GM15510 (cell line): Measurements from ENCODE around the gene ZNF467.

Source experiments
- POLR2A ChIP-seq: IDR thresholded peaks from 3 replicates; pipeline ENCODE4 v1.6.1; 2011; ENCODE audit warnings: borderline replicate concordance; ENCODE audit not compliant: insufficient read length; ENCODE audit errors: extremely low read depth

The ZNF467 gene

DNA sequence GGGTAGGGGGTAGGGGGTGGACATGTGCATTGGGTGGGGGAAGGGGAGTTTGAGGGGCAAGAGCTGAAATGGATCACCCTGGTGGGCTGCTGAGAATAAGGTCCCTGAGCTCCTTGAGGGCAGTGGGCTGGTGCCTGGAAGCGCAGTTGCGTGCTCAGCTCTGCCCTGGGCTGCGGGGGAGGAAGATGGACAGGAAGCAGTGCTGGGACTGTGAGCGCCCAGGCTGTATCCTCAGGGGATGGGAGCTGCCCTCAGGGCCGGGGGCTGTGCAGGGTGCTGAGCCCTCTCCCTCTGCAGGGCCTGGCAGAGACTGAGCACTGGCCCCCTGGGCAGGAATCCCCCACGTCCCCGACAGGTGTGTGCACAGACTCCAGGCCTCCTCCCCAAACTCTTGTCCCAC, 24.4 kb upstream of the ZNF467 start:
- TF ChIP-seq POLR2A, result no peak

DNA sequence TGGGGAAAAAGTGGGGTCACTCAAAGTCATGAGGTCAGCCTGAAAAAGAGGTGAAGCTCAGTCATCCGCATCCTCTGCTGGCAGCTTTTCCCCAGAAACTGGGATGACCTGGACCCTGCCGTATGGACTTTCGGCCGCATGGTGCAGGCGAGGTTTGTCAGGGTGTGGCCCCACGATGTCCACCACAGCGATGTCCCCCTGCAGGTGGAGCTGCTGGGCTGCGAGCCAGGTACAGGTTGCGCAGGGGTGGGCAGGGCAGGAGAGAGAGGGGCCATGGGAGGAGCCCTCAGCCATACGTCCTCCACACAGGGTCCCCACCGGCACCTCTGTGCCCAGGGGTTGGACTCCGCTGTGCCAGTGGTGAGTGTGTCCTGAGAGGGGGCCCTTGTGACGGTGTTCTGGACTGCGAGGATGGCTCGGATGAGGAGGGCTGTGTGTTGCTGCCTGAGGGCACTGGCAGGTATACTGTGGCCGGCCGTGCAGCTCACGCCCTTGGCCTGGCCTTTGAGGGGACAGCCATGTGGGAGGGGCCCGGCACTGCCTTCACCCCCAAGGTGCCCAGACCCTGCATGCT, 23.0 kb upstream of the ZNF467 start:
- no peak for TF ChIP-seq POLR2A

DNA sequence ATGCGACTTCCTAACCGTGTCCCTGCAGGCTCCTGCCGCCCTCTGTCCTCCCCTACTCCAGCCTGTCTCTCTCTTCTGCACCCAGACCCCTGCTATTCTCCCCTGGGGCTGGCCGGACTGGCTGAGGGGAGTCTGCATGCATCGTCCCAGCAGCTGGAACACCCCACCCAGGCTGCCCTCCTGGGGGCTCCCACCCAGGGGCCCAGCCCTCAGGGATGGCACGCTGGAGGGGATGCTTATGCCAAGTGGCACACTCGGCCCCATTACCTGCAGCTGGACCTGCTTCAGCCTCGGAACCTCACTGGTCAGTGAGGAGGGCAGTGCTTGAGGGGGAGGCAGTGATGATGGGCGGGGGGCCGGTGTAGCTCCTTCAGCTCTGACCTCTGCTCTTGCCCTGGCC, 21.7 kb upstream of the ZNF467 start:
- no peak for TF ChIP-seq POLR2A

DNA sequence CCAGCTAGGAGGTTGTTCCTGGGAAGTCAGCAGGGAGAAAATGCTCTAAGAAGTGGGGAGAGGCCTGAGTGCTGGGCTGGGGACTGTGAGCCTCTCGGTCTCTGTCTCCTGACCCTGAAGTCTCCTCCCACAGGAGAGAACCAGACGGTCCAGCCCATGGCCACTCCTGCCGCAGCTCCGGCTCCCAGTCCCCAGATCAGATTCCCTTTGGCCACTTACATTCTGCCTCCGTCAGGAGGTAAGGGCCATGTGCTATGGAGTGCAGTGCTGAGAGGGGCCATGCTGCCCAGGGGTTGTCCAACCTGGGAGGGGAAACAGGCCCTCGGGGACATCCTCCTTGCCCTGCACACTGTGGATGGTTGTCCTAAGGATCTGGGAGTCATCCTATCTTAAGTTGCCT, 21.3 kb upstream of the ZNF467 start:
- TF ChIP-seq POLR2A, result no peak

DNA sequence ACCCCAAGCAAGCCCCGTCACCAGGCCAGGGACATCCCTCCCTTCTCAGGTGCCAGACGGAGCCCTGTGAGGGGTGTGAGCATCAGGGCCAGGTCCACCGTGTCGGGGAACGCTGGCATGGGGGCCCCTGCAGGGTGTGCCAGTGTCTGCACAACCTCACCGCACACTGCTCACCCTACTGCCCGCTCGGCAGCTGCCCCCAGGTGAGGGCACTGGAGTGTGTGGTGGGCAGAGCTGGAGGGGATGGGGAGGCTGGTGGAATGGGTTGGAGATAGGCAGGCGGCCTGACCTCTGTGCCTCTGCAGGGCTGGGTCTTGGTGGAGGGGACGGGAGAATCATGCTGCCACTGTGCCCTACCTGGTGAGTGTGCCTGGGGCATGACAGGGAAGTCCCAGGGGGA, 19.9 kb upstream of the ZNF467 start:
- TF ChIP-seq POLR2A, result no peak

DNA sequence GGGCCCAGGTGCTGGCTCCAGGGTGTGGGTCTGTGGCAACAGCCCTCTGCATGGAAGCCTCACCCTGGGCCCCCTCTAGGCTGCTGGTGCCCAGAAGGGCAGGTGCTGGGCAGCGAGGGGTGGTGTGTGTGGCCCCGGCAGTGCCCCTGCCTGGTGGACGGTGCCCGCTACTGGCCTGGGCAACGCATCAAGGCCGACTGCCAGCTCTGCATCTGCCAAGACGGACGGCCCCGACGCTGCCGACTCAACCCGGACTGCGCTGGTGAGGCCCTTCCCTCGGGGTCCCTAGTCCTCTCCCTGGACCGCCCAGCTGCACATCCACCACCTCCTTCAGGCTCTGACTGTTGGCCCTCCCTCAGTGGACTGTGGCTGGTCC, 18.8 kb upstream of the ZNF467 start:
- no peak for TF ChIP-seq POLR2A

DNA sequence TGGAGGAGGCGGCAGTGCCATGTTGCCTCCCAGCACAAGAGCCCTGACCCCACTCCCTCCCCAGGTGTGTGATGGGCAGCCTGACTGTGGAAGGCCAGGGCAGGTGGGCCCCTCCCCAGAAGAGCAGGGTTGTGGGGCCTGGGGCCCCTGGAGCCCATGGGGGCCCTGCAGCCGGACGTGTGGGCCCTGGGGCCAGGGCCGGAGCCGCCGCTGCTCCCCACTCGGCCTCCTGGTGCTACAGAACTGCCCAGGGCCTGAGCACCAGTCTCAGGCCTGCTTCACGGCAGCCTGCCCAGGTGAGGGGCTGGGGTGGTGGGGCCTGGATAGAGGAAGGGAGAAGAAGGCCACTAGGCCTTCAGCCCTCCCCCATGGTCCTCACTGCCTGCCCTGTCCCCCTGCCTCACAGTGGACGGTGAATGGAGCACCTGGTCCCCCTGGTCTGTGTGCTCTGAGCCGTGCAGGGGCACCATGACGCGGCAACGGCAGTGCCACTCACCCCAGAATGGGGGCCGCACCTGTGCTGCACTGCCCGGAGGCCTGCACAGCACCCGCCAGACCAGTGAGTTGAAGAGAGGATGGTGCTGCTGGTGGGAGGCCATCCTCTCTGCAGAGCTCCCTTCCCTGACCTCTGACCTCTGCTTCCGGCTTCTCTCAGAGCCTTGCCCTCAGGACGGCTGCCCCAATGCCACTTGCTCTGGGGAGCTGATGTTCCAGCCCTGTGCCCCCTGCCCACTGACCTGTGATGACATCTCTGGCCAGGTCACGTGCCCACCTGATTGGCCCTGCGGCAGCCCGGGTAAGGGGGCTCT, 18.2 kb upstream of the ZNF467 start:
- TF ChIP-seq POLR2A, result no peak

DNA sequence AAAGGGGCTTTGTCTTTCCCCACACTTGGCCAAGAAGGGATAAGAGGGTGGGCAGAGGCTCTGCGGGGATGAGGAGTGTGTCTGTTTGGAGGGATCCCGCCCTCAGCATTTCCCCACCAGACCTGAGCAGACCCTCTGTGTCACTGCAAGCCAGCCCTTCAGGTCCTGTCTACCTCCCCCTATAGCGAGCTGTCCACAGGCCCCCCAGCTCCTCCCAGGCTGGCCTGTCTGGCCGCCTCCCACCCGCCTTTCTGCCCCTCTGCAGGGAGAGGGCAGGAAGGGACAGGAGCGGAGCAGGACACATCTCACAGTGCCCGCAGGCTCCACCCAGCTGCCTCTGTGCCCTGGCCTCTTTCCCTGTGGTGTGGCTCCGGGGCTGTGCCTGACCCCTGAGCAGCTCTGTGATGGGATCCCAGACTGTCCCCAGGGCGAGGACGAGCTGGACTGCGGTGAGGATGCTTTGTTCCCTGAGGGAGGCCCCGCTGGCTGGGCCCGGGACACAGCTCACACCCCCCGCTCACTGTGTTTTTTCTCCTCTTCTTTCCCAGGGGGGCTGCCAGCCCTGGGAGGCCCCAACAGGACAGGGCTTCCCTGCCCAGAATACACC, 17.5 kb upstream of the ZNF467 start:
- no peak for TF ChIP-seq POLR2A

DNA sequence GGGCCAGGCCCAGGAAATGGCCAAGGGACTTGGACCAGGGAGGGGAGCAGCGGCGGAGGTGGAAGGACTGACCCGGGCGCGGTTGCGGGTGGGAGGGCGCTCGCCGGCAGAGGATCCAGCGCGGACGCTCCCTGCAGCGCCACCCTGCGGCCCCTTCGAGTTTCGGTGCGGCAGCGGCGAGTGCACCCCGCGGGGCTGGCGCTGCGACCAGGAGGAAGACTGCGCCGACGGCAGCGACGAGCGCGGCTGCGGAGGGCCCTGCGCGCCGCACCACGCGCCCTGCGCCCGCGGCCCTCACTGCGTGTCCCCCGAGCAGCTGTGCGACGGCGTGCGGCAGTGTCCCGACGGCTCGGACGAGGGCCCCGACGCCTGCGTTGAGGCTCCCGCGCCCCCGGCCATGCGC, 16.8 kb upstream of the ZNF467 start:
- no peak for TF ChIP-seq POLR2A

DNA sequence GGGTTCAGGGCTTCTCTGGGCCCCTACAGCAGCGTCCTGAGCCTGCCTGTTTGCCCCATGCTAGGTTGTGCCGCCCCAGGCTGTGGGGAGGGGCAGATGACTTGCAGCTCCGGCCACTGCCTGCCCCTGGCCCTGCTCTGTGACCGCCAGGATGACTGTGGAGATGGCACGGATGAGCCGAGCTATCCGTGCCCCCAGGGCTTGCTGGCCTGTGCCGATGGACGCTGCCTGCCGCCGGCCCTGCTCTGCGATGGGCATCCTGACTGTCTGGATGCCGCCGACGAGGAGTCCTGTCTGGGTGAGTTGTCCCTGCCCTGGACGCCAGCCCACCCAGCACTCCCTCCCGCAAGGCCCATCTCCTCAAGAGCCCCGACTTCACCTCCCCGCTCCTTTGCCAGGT, 15.7 kb upstream of the ZNF467 start:
- TF ChIP-seq POLR2A, result no peak

DNA sequence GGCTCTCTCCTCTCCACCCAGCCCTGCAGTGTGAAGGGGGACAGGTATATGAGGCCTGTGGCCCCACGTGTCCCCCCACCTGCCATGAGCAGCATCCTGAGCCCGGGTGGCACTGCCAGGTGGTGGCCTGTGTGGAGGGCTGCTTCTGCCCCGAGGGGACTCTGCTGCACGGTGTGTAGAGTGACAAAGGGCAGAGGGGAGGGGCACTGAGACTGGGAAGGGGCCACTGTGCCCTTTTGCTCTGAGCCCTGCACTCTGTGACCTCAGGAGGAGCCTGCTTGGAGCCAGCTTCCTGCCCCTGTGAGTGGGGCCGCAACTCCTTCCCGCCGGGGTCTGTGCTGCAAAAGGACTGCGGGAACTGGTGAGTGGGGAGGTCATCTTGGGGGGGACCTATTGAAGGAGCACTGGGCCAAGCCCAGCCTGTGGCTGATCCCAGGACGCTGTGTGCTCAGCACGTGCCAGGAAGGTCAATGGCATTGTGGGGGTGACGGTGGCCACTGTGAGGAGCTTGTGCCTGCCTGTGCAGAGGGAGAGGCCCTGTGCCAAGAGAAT, 15.0 kb upstream of the ZNF467 start:
- TF ChIP-seq POLR2A, result no peak

DNA sequence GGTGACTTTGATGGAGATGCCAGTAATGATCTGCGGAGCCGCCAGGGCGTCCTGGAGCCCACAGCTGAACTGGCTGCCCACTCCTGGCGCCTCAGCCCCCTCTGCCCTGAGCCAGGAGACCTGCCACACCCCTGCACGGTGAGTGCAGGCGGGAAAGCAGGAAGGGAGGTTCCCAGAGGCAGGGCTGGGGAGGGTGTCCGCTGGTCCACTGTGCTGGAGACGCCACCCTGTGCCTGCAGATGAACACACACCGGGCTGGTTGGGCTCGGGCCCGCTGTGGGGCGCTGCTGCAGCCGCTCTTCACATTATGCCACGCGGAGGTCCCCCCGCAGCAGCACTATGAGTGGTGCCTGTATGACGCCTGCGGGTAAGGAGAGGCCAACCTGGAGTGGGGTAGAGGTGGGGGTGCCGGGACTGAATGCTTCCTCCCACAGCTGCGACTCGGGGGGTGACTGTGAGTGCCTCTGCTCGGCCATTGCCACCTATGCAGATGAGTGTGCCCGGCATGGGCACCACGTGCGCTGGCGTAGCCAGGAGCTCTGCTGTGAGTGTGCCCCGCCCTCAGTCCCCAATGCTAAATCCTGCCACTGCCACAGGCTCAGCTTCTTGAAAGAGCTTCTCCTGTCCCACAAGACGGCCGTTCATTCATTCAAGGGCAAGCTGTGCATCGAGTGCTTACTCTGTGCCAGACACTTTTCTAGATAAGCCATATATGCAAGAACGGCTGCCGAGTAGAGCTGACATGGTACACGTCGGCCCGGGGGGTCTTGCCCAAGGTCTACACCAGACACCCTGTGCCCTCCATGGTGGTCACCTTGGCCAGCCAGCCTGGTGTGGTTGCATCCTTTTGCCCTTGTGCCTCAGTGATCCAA, 14.3 kb upstream of the ZNF467 start:
- TF ChIP-seq POLR2A, result no peak

DNA sequence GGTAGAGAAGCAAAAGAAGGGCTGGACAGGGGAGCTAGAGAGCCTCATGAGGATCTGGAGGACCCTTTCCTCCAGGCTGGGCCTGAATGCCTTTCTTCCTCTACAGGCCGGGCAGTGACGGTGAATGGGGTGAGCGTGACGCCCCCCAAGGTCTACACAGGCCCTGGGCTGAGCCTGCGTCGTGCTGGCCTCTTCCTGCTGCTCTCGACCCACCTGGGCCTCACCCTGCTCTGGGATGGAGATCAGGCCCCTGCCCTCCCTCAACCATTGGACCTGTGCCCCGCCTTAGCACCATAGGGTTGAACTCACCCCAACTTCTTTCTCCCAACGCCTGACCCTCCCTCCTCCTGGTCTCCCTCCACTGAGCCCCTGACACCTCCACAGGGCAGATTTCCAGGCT, 12.6 kb upstream of the ZNF467 start:
- no peak for TF ChIP-seq POLR2A

DNA sequence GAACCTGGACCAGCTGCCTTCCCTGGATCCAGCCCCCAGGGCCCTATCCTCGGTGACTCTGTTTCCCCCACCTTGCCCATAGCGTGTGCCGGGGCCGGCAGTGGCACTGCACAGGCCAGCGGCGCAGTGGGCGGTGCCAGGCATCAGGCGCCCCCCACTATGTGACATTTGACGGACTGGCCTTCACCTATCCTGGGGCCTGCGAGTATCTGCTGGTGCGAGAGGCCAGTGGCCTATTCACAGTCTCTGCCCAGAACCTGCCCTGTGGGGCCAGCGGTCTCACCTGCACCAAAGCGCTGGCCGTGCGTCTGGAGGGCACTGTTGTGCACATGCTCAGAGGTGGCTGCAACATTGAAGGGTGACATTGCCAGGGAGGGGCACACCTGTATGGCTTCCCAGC, 12.0 kb upstream of the ZNF467 start:
- no peak for TF ChIP-seq POLR2A

DNA sequence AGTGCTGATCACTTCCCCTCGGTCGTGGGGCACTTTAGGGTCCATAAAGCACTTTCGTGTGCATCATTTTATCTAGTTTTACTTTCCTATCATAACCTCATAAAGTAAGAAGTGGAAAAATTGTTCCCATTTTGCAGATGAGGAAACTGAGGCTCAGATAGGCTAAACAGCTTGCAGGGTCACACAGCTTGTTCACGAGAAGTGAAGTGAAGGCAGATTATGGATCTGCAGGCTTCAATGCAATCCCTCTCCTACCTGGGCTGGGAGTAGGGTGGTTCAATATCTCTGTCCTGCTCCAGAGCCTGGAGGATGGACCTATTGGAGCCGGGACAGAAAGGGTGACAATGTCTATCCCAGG, 10.8 kb upstream of the ZNF467 start:
- TF ChIP-seq POLR2A, result no peak
